ENCODE results near the gene CCDC159.

- no peak for TF ChIP-seq SIN3A (IDR thresholded peaks at IDR 0.05; ENCODE audit: borderline replicate concordance, low read depth, low read length)
- no peak for TF ChIP-seq IKZF5 (CRISPR knock-in tag; IDR thresholded peaks at IDR 0.05)
- no peak for TF ChIP-seq POLR2AphosphoS5 (IDR thresholded peaks at IDR 0.05; ENCODE audit: low read depth, low read length)
- no peak for TF ChIP-seq LCORL (IDR thresholded peaks at IDR 0.05)
- TF ChIP-seq LCORL (CRISPR knock-in tag; IDR thresholded peaks at IDR 0.05) = no peak
- no peak for TF ChIP-seq TFAP4 (IDR thresholded peaks at IDR 0.05; ENCODE audit: borderline replicate concordance, low read depth)
- TF ChIP-seq ZNF619 (CRISPR knock-in tag; IDR thresholded peaks at IDR 0.05) = no peak
- no peak for TF ChIP-seq ZNF550 (CRISPR knock-in tag; IDR thresholded peaks at IDR 0.05; ENCODE audit: borderline replicate concordance)
- TF ChIP-seq CTCF (CRISPR knock-in tag; IDR thresholded peaks at IDR 0.05) = no peak
- no peak for TF ChIP-seq EZH2 (conservative IDR thresholded peaks at IDR 0.05; ENCODE audit: low read depth, low read length)
These were observed 37.4 kb downstream of the CCDC159 start for GRCh38 chr19:11383706-11384048.
